HepG2 (cell line): Measurements from ENCODE around the gene BTRC. TPM values are rescaled to one million over a fixed set of nuclear protein-coding genes. Genes with fewer than 3 reads are reported as not detected.

ENCODE experiments used
- DPF2 ChIP-seq: sonication (generic); formaldehyde crosslinking; IDR thresholded peaks from 2 replicates; pipeline ENCODE4 v1.4.0; 2020; ENCODE audit warnings: mild to moderate bottlenecking, low read depth, missing genetic modification reagents, borderline replicate concordance
- ESRRA ChIP-seq: sonication (generic); formaldehyde crosslinking; IDR thresholded peaks from 2 replicates; pipeline ENCODE4 v1.5.1; 2020; ENCODE audit warnings: mild to moderate bottlenecking, low read depth, missing genetic modification reagents
- MED13 ChIP-seq: sonication (generic); formaldehyde crosslinking; IDR thresholded peaks from 2 replicates; pipeline ENCODE4 v1.5.0; 2020; ENCODE audit warnings: missing genetic modification reagents
- MLXIP ChIP-seq: sonication (generic); formaldehyde crosslinking; IDR thresholded peaks from 2 replicates; pipeline ENCODE4 v1.9.0; 2021; ENCODE audit warnings: missing genetic modification reagents, borderline replicate concordance
- NONO ChIP-seq, 2 experiments: fragments of 450-650 bp in 1 of 2; sonication (generic) in 1 of 2; formaldehyde crosslinking in 1 of 2; IDR thresholded peaks in 1 of 2; conservative IDR thresholded peaks in 1 of 2; 2 replicates each; pipeline versions ENCODE4 v1.6.1 to v1.8.0; 2017 to 2022; ENCODE audit warnings: mild to moderate bottlenecking in 1 of 2, missing genetic modification reagents in 1 of 2, moderate library complexity in 1 of 2
- POLR2AphosphoS2 ChIP-seq: IDR thresholded peaks from 2 replicates; pipeline ENCODE4 v1.6.1; 2011; ENCODE audit warnings: low read depth, low read length, improper control_type of control experiment
- PRDM4 ChIP-seq: sonication (generic); formaldehyde crosslinking; IDR thresholded peaks from 2 replicates; pipeline ENCODE4 v1.9.0; 2021; ENCODE audit warnings: missing genetic modification reagents, borderline replicate concordance
- RAD21 ChIP-seq: fragments of 450-650 bp; formaldehyde crosslinking; IDR thresholded peaks from 2 replicates; pipeline ENCODE4 v1.5.0; 2020; ENCODE audit warnings: mild to moderate bottlenecking
- ZBTB4 ChIP-seq: sonication (generic); formaldehyde crosslinking; IDR thresholded peaks from 2 replicates; pipeline ENCODE4 v1.4.0; 2020; ENCODE audit warnings: missing genetic modification reagents, mild to moderate bottlenecking, borderline replicate concordance
- ZNF275 ChIP-seq: sonication (generic); formaldehyde crosslinking; IDR thresholded peaks from 2 replicates; pipeline ENCODE4 v1.8.0; 2022; ENCODE audit warnings: missing genetic modification reagents, mild to moderate bottlenecking, inconsistent platforms, borderline replicate concordance
- ZNF333 ChIP-seq: sonication (generic); formaldehyde crosslinking; IDR thresholded peaks from 2 replicates; pipeline ENCODE4 v1.4.0; 2020; ENCODE audit warnings: mild to moderate bottlenecking, missing genetic modification reagents, borderline replicate concordance
- ZNF335 ChIP-seq: sonication (generic); formaldehyde crosslinking; IDR thresholded peaks from 2 replicates; pipeline ENCODE4 v1.4.0; 2020; ENCODE audit warnings: missing genetic modification reagents
- ZNF713 ChIP-seq: sonication (generic); formaldehyde crosslinking; IDR thresholded peaks from 2 replicates; pipeline ENCODE4 v1.4.0; 2020; ENCODE audit warnings: mild to moderate bottlenecking, missing genetic modification reagents
- ZNF766 ChIP-seq: sonication (generic); formaldehyde crosslinking; IDR thresholded peaks from 2 replicates; pipeline ENCODE4 v1.5.0; 2020; ENCODE audit warnings: missing genetic modification reagents, borderline replicate concordance
- ZNF776 ChIP-seq: sonication (generic); formaldehyde crosslinking; IDR thresholded peaks from 2 replicates; pipeline ENCODE4 v1.4.0; 2020; ENCODE audit warnings: mild to moderate bottlenecking, missing genetic modification reagents
- ZNF782 ChIP-seq: sonication (generic); formaldehyde crosslinking; IDR thresholded peaks from 2 replicates; pipeline ENCODE4 v1.4.0; 2020; ENCODE audit warnings: missing genetic modification reagents, mild to moderate bottlenecking, borderline replicate concordance
- polyA plus RNA-seq, 8 experiments: library from polyadenylated mRNA; depleted of rRNA in 3 of 8; stranded (reverse) in 7 of 8; unstranded in 1 of 8; fragments of >200 nt; fragmentation: Illumina TruSeq in 4 of 8; extraction: Trizol in 4 of 8; gene quantifications; 2 replicates each; pipeline versions ENCODE4 v1.2.1 to v1.2.3, GENCODE V29; 2011 to 2016; ENCODE audit warnings: low read depth in 4 of 8, missing spikeins in 1 of 8, mixed read lengths in 1 of 8; ENCODE audit not compliant: insufficient read depth in 1 of 8
- total RNA-seq, 5 experiments: library from RNA; depleted of rRNA; stranded (reverse); fragments of >200 nt; fragmentation: Illumina TruSeq; extraction: Trizol; gene quantifications; 2 replicates each; pipeline ENCODE4 v1.2.3, GENCODE V29; 2016; ENCODE audit warnings: low read depth in 1 of 5

Gene BTRC
- total and polyA plus RNA-seq, 2 of the 13 experiments (the other 11 are each of a cell fraction or from before 2014, with no cell fraction given) = 12.0 to 14.4 TPM

- TF ChIP-seq ZNF713 (CRISPR knock-in tag) = no peak
- TF ChIP-seq ZBTB4 (CRISPR knock-in tag) = no peak
- TF ChIP-seq ZNF335 (CRISPR knock-in tag) = 0 out of 2 replicates have a peak, but pooled peaks have one; percentile 14
- TF ChIP-seq RAD21 = no peak
- TF ChIP-seq ZNF333 = no peak
- no peak for TF ChIP-seq POLR2AphosphoS2
- no peak; the same call in 1 of the 2 replicates for TF ChIP-seq ZNF776 (CRISPR knock-in tag)
- TF ChIP-seq NONO (IDR thresholded peaks at IDR 0.05) = no peak
- TF ChIP-seq NONO (CRISPR knock-in tag; conservative IDR thresholded peaks at IDR 0.05) = peak; percentile 68; the same call in 1 of the 2 replicates
- TF ChIP-seq ZNF782 (CRISPR knock-in tag) = peak; percentile 45; the same call in 1 of the 2 replicates
- TF ChIP-seq PRDM4 (CRISPR knock-in tag) = no peak
- peak; percentile 29; the same call in 1 of the 2 replicates for TF ChIP-seq ZNF766 (CRISPR knock-in tag)
- TF ChIP-seq ZNF275 (CRISPR knock-in tag) = peak; percentile 63; the same call in 1 of the 2 replicates
- TF ChIP-seq ESRRA (CRISPR knock-in tag) = 0 out of 2 replicates have a peak, but pooled peaks have one; percentile 31
- TF ChIP-seq DPF2 = no peak
- TF ChIP-seq MLXIP = 0 out of 2 replicates have a peak, but pooled peaks have one; percentile 38
- no peak for TF ChIP-seq MED13
These were observed 234.0 kb downstream of the BTRC start, which contains the start of the genes DPCD and POLL (continued) for GRCh38 chr10:101587725-101588653.
